NCI-H82 treated with DMSO at 0.1 percent for 48 hours (cell line): Measurements from ENCODE around the gene AJAP1.

Source experiments
- DNase-seq: peaks from one replicate; lab custom pipeline; 2025; ENCODE audit not compliant: unreplicated experiment; lab: John Stamatoyannopoulos, UW

AJAP1 gene

DNA sequence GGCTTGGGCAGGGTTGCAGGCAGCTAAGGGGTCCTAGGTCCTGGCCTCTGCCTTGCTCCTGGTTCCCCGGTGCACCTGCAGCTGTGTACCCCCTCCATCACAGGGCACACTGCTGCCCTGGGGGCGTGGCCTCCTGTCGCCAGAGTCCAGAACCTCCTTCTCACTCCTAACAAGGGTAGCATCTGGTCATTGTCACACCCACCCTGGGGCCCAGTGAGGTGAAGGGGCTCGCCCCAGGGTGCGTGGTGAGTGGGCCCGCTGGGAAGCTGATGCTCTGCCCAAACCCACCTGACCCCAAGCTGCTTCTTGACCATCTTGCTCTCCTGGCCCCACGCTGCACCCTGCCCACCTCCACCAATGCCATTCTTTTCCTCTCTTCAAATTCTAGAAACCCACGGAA lies 44.5 kb downstream of the AJAP1 start:
- DNase-seq = no peak

DNA sequence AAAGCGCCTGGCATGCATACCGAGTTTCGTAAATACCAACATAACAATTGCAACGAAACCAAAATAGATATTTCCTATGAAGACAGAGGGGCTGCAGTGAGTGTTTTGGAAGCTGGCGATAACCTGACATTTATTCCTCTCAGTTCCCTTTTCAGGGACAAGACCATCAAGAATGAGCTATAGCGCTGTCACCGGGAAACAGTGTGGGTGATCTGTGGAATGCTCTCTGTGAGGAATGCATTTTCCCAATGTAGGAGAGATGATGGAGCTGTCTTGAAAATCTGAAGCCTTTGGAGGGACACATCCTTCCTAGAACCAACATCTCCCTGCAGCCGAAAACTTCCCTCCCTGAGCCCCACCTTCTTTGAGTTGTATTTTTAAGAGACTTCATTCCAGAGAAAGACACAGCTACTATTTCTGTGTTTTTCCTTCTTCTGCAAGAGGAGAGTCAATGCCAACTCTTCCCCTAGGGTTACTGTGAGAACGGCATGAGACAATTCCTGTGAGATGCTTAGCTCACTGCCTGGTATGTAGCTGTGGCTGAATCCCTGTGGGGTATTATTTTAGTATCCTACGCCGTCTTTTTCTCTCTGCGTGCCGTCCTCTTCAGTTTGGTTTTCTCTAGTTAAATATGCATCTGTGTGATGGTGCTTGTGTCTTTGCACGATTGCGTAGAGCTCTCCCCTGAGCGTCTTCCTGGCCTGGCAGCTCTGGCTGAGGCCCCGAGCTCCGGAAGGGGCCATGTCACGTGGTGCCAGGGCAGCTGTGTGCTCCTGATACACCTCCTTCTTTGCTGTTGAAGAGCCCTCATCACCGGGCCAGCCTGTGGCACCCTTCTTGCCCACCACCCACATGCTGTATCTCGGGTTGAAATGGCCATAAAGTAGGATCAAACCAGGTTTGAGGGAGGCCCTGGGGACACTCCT lies 45.2 kb downstream of the AJAP1 start:
- no peak for DNase-seq

DNA sequence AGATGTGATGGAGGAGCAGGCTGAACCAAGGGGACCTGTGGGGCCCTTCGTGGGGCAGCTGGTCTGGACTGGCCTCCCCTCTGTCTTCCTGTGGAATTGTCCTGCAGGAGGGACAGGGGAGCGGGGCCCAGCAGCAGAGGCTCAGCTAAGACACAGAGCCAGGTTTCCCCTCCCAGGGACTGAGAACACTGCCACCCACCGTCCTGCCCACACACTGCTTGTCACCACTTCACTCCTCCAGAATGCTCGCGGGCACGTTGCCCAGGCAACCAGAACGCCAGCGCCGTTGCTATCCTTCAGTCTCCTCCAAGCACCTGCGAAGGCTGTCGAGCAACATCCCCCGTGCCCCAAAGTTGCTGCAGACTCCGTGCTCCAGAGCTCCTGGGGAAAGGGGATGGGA lies 46.4 kb downstream of the AJAP1 start:
- DNase-seq = no peak

DNA sequence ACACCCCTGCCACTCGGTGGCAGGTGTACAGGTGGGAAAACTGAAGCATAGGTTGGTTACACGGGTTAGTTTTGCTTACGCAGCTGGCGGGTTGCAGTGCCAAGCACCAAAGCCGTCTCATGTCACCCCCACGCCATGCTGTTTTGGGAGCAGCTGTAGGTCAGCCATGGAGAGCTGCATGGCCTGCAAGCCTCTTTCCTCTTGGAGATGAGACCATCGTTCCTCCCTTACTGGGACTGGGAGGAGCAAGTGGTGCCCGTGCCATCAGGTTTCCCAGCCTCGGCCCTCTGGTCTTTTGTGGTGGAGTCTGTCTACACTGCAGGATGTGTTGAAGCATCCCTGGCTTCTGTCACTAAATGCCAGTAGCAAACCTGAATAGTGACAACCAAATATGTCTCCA lies 46.9 kb downstream of the AJAP1 start:
- no peak for DNase-seq

DNA sequence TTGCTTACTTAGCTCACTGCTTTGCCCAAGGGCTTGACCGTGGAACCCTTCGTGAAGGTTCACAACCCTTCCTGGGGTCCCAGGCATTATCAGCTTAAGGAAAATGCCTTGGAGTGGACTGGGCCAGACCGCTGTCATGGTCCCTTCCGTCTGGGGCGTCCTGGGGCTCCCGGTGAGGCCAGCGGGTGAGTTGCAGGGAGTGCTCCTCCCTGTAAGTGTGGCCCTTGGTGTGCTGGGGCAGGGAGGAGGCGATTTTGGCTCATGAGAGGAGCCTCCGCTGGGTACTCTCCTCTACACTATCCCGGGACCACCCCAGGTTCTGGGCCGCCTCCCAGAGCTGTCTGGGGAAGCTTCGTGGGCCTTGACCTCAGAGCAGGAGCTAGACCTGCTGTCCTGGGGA lies 48.1 kb downstream of the AJAP1 start:
- DNase-seq = no peak

DNA sequence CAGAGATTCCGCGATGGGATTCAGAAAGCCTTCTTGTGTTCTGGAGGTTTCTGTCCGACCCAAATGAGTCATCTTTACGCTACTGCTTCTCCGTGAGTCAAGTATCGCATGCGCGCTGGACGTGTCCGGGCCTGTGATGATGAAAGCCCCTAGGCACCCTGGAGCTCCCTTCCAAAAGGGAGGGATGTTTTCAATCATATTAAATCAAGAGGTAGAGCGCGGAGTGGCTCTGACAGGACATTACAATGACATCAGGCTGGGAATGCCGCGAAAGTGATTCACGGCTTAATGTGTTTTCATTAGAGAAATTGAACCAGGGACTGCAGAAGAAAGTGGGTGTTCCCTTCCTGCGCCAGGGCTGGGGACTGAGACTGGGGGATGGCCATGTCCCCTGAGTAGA lies 48.5 kb downstream of the AJAP1 start:
- DNase-seq = no peak

DNA sequence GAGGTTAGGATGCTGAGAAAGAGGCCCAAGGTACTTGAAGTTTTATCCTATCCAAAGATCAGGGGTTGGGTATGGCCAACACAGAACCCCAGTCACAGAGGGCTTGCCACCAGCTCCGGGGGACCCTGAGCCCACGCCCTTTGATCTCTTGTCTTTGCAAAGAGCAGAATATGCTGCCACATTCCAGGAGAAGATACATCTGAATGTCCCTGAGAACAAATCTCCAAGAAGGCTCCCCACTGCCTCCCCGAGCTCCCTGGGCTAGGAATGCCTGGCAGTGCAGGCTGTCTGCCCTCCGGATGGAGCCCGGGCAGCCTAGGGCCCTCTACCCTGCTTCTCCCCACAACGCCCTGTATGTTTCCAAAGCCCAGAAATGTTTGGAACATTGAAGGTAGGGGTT lies 49.2 kb downstream of the AJAP1 start:
- DNase-seq = no peak

DNA sequence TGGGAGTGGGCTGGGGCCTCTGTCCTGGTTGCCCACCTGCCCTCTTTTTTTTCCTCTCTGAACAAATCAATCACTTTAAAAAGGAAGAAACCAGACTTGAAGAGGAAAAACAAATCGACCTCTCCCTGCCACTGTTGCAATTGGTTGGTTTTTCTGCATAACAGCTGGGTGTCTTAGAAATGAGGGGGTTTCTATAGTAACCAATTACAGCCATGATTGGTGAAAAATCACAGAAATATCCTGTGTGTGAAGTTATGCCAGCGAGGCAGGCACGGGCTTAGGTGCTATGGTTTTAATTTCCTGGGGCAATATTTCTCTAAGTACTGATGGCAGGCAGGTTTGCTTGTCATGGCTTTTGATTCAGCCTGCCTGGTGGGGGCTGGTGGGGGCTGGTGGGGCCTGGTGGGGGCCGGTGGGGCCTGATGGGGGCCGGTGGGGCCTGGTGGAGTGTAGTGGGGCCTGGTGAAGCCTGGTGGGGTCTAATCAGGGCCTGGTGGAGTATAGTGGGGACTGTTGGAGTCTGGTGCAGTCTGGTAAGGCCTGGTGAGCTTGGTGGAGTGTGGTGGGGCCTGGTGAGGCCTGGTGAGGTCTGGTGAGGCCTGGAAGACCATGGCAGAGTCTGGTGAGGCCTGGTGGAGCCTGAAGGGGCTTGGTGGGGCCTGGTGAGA lies 54.6 kb downstream of the AJAP1 start:
- DNase-seq = no peak

DNA sequence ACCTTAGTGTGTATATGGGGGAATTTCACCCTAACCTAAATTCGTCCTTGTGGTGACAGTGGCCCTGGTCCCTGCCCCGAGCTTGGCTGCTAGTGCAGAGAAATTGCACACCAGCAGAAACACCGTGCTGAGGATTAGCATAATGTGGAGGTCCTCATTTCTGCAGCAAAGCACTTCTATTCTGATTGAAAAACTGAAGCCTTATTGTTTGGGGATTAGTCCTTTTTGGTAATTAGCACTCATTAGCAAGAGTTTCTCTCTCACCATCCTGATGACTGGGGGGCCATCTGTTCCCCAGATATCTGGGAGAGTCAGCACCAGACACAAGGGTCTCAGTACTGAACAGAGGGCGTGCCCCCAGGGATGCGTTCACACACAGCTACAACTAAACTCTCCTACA lies 55.2 kb downstream of the AJAP1 start:
- no peak for DNase-seq

DNA sequence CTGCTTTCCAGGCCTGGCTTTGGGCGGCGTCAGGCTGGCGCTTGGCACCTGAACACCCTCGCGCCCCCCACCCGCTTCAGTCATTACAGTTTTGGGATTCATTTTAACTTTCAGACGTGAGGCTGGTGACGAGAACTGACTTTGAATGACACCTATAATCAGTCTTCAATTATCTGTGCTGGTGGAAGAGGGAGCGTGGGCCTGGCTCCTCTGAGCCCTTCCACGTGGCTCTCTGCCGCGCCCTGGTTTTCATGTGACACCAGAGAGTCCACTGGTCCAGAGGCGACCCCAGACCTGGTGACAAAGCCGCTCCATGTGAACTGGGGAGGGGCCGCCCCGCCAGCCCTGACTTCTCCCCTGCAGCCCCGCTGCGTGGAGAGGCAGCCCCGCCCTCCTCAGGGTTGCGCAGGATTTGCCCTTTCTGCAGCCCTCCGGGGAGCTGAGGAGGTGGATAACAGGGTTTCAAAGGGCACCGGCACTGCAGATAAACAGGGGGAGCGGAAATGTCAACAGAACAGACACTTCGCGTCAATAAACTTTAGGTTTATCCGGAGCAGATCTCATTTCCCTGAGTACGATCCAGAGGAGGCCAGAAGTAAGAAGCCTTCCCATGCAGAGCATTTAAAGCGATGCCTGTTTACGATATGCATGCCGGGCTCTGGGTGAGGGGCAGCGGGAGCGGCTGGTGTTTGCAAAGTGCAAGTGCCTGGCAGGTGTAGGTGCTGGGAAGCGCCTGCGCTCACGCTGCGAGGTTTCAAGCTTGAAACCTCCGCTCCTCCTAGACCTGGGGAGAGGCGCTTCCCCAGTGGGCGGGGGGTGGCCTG lies 56.4 kb downstream of the AJAP1 start:
- no peak for DNase-seq

DNA sequence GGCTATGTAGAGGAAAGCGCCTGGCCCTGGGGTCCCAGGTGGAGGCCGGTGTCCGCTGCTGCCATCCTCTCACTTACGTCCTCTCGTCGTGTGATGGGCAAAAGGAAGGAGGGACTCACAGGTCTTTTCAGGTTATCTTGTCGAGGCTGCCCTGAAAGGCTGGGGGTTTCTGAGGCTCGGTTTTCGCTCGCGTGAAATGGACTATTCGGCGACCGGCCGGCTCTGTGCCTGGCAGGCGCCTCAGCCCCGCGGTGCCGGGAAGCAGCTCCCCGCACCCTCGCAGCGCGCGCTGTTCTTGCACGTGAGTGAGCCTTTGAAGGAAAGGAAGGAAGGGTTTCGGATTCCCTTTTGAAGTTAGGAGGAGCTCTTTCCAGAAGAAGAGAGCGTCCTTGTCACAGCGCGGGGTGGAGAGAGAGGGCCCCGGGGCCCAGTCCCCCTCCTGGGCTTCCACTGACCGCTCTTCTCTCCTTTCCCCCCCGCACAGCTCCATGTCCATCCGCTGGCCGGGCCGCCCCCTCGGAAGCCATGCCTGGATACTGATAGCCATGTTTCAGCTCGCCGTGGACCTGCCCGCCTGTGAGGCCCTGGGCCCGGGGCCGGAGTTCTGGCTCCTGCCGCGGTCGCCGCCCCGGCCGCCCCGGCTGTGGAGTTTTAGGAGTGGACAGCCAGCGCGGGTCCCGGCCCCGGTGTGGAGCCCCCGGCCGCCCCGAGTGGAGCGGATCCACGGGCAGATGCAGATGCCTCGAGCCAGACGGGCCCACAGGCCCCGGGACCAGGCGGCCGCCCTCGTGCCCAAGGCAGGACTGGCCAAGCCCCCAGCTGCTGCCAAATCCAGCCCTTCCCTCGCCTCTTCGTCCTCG lies 57.2 kb downstream of the AJAP1 start:
- DNase-seq = no peak

DNA sequence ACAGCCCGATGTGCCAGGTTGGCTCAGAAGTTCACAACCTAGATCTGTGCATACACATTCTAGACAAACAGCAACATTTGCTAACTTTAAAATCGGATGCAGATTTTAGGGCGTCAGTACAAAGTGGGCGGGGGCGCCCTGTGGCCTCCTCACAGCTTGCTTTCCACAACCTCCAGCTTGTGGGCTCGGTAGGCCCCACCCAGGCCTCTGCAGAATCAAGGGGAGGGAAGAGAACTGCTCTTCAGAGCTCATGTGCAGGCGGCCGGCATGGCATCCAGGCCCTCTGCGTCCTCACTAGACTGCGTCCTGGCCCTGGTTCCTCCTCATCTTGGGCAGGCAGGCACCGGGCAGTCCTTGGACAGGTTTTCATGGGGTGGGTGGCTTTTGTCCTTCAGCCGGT lies 59.3 kb downstream of the AJAP1 start:
- DNase-seq = no peak

DNA sequence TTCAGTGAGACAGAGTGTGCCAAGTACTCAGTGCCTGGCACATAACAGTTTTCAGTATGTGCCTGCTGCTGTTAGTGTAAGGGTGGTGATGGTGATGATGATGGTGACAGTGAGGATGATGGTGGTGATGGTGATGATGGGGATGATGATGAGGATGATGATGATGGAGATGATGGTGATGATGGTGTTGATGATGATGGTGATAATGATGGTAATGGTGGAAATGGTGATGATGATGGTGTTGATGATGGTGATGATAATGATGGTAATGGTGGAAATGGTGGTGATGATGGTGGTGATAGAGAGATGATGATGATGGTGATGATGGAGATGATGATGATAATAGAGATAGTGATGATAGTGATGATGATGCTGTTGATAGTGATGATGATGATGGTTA lies 62.0 kb downstream of the AJAP1 start:
- no peak for DNase-seq

DNA sequence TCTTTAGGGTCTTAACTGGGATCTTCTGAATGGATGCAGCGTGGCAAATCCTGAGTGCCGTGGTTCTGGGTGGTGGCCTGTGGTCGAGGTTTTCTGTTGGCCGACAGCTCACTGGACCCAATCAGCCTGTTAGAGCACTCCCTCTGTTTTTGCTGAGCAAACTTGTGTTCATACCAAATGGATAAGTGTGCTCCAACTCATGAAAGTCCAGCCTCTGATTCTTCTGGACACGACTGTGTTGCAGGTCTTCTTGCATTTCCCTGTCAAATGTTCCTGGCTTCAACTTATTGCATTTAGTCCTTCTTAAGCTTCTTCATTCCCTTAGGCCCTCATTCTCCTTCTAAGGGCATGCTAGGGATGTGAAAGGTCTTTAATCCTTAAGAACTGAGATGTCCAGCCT lies 63.7 kb downstream of the AJAP1 start:
- no peak for DNase-seq

DNA sequence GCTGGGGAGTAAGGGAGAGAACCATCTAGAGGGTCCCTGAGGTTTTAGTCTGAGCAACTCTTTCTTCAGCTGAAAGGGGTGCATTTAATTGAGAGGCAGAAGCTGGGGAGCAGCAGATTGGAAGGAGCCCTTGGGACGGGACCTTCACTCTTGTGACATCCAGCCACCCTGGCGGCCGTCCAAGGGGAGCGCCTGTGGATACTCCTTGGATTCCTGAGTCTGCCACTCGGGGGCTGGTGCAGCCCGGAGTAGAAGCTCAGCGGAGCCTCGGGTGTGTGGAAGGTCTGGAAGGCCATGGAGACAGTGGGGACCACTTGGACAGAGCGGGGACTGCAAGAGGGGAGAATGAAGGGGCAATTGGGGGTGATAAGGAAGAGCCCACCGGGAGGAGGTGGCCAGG lies 68.7 kb downstream of the AJAP1 start:
- no peak for DNase-seq

DNA sequence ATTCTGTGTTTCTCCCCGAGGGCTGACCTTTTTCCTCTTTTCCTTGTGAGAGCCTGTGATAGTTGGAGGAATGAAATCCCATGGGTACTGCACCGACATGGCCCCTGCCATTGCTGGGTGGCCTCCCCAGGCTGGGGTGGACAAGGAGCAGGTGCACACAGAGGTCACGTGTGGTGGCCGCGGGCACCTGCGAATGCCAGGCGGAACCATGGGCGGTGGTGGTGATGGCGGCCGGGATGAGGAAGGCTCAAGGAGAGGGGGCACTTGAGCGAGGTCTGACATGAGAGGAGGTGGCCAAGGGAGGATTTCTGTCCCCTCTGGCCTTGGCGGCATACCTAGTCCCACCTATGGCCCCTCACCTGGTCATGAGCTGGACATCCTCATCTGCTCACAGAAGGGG lies 69.6 kb downstream of the AJAP1 start:
- no peak for DNase-seq

DNA sequence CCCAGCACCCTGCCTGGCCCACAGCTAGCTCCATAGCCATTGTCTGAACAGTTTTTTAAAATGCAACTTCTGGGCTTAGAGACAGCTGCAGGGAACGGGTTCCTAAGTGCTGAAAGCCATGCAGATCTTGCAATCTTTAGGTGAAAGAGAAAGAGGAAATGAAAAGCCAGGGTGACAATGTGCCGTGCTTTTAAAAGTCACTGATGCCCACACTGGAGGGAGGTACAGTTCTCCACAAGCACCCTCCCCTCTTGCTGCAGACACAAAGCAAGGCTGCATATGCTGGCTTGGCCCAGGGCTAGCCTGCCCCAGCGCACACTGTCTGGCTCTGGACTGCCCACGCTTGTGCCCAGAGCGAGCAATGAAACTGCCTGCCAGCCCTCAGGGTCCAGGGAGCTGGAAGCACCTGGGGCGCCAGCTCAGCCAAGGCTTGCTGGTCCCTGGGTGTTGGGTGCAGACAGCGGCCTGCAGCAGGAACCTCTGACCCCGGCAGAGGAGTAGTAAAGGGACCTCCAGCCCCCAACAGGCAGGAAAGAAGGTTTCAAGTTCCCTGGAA lies 70.4 kb downstream of the AJAP1 start:
- DNase-seq = no peak

DNA sequence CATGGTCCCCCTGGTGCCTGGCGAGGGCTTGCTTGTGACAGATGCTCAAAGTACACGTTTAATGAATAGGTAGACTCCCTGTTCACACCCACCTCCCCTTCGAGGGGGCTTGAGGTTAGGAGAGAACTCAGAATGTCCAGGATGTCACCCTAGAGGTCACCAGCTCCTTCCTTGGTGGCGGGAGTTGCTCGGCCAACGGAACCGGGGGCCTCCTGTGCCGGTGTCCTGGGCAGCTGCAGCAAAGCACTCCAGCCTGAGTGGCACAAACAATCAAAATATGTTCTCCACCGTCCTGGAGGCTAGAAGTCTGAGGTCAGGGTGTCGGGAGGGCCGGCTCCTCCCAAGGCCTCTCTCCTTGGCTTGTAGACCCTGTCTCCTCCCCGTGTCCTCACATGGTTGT lies 71.0 kb downstream of the AJAP1 start:
- no peak for DNase-seq

DNA sequence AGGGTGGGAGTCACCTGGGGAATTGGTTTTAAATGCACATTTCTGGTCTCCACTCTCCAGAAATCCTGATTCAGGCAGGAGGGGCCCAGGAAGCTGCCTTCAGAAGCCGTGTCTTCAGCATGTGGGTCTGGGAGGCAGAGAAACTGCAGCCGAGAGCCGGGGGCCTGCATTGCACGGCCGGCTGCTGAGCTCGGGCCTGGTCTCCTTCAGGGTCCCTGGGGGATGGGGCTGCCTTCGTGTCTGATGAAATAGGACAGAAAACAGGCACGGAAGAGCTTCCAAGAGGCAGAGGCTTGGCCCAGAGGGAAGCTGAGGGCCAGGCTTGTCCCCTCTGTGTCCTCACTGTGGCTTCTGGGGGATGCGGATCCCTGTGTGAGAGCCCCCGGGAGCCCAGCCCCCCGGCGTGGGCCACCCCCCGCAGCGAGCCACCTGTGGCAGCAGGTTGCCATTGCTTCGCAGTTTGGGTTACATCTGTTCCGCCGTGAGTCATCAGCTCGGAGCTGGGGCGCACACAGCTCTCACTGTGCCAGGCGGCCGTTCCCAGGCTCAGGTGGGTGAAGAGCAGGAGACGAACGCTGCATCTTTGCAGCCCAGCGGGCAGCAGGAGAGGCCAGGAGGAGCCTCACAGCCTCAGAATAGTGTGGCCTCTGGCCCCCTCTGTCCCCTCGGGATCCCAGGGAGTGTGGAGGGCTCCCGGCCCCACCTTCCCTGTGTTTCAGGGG lies 72.4 kb downstream of the AJAP1 start:
- DNase-seq = no peak
